GM18517 (cell line): ENCODE data around the gene SOCS1.

Experiments used
- ATAC-seq: cut with Tn5 transposase; IDR thresholded peaks from one replicate; pipeline ENCODE4 v1.9.1; 2021; ENCODE audit warnings: mild to moderate bottlenecking, moderate library complexity; ENCODE audit not compliant: unreplicated experiment

The SOCS1 gene

GRCh38 chr16:11263737-11264136, 7.7 kb upstream of the SOCS1 start:
- ATAC-seq, result no peak

- ATAC-seq, result no peak
Observed at GRCh38 chr16:11262915-11263314, 6.9 kb upstream of the SOCS1 start.

DNA sequence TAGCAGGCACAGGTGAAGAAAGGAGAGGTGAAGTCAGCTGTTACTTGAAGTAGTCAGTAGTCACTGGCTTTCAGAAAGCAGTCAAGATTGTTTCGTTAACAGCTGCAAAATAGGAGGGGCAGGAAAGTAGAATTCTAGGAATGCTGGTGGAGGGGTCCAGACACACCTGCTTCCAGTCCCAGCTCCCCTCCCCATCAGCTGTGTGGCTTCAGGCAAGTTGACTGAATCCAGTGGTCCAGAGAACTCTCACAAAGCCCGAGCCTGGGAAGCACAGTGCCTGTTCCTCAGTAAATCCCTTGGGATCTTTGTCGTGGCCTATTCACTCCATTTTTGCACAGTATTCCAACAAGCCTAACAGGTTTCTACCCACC, 4.6 kb upstream of the SOCS1 start:
- ATAC-seq, result no peak

DNA sequence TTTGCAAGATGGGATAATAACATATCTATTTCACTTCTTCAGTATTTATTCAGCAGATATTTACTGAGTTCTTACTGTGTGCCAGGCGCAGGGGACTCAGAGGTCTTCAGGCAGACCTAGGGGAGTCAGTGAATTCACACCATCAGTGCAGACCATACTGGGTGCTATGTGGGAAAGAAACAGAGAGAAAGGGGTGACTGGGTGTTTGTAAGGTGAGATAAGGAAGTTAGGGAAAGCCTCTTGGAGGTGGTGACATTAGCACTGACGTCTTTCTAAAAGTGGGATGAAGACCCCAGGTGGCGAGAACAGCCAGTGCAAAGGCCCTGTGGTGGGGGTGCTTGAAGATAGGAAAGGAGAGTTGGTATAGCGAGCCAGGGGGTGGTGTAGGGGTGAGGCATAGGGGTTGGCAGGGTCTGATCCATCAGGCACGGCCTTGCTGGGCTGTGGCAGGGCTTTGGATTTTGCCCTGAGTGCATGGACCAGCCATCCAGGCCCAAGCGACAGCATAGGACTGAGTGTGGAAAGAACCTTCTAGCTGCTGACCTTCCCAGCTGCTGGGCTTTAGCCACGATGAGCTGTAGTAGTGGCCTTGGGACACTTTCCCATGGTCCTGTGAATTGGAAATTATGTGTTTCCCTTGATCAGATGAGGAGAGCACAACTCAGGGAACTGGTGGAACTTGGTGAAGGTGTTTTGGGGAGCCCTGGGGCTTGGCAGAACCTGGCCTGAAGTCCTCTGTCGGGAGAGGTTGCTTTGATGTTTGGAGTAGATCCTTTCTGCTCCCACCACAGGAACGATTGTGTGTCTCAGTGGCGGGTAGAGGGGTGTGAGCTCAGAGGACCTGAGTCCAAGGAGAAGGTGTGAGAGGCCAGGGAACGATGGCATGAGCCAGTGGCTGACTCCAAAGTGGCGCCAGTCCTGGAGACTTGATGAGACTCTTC, 3.9 kb upstream of the SOCS1 start:
- ATAC-seq, result no peak

DNA sequence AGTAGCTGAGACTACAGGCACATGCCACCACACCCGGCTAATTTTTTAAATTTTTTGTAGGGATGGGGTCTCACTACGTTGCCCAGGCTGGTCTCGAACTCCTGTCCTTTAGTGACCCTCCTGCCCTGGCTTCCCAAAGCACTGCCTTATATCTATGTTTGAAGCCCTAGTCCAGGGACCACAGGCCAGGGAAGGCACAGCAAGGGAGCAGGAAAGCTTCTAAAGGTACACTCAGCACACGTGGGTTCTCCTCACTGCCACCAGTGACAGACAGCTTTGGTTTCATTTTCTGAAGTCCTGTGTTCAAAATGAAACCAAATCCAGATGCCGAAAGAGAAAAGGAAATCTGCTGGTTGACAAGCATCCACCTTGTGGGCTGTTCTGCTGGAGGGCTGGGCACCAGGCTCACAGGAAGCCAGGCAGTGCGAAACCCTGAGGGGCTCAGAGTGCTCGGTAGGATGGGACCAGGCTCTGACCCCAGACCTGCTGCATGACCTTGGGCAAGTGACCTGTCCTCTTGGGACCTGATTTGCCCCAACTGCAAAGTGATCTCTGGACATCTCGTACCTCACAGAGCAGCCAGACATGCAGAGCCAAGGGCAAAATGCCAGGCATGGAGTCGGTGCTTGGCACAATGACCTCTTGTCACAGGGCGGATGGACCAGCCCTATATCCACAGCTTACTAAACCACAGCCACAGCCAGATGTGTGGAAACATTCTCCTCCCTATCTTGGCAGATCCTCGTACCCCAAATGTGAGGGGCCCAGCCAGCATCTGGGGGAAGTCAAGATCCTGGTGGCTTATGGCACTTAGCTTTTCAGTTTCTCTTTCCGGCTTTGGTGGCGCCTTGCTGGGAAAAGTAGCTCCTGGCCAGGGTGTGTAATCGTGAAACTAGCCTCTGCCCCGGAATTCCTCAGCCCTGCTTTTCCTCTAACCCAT, 2.8 kb upstream of the SOCS1 start:
- ATAC-seq, result no peak

DNA sequence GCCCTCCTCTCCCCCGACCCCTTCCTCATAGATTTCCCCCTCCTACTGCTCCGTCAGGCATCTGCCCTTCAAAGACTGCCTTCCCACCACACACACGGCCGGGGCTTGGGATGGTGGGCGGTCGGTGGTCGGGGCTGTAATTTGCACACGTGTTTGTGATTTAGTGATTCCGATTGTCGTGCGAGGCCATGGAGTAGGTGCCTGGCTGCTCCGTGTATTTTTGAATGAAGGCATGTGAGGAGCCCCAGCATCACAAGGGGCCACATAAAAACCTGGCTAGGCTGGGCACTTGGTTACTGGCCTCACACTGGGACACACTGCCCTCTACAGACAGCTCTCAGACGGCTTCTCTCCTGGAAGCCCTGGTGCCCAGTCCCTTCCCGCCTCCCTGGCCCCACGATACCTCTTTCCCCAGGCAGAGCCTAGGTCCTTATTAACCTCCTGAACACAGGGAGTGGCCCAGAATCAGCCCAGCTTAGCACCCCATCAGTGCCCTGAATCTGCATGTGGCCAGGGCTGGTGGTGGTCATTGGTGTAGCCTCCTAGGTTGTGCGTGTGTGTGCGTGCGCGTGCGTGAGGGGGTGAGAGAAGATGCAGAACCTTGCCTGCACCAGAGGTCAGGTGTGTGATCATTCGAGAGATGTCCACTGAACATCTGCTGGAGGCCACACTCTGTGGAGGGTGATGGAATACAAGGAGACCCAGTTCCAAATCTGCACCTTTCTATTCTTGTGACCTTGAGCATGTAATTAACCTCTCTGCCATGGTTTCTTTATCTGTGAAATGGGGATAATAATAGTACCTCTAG, 1.3 kb upstream of the SOCS1 start:
- ATAC-seq, result no peak

DNA sequence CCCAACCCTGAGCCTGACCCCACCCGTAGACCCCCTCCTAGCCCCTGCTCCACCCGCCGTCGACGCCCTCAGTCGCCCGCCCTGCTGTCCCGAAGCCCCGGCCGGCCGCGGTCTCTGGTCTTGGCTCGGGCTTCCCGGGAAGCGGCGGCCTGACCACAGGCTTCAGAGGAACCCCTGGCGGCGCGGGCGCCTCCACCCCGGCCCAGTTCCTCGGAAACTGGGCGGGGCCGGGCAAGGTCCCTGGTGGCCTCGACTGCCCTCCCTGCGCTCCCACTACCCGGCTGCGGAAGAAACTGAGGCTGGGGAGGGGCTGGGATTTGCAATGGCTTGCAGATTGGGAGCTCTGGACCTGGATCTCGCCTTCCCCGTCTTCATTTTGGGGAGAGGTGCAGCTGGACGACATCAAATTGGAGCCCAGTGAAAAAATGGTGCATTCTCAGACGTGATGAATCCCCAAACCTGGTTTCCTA, 692 bp upstream of the SOCS1 start:
- ATAC-seq, result no peak

DNA sequence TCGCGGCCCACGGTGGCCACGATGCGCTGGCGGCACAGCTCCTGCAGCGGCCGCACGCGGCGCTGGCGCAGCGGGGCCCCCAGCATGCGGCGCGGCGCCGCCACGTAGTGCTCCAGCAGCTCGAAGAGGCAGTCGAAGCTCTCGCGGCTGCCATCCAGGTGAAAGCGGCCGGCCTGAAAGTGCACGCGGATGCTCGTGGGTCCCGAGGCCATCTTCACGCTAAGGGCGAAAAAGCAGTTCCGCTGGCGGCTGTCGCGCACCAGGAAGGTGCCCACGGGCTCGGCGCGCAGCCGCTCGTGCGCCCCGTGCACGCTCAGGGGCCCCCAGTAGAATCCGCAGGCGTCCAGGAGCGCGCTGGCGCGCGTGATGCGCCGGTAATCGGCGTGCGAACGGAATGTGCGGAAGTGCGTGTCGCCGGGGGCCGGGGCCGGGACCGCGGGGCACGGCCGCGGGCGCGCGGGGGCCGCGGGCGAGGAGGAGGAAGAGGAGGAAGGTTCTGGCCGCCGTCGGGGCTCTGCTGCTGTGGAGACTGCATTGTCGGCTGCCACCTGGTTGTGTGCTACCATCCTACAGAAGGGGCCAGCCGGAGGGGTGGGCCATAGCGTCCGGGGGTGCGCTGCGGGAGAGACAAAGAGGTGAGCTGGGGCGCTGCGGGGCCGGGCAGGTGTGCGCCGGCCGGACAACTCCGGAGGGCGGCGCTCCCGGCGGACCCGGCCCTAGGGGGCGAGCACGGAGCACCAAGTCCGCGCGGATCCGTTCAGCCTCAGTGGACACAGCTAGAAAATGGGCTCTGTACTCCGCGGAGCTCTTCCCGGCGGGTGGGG, 879 bp downstream of the SOCS1 start:
- ATAC-seq, result peak; percentile 31

GRCh38 chr16:11253995-11254912, 1.8 kb downstream of the SOCS1 start:
- ATAC-seq, result no peak

GRCh38 chr16:11253009-11253994, 2.7 kb downstream of the SOCS1 start:
- no peak for ATAC-seq

- no peak for ATAC-seq
Observed at GRCh38 chr16:11252482-11252931, 3.5 kb downstream of the SOCS1 start.

DNA sequence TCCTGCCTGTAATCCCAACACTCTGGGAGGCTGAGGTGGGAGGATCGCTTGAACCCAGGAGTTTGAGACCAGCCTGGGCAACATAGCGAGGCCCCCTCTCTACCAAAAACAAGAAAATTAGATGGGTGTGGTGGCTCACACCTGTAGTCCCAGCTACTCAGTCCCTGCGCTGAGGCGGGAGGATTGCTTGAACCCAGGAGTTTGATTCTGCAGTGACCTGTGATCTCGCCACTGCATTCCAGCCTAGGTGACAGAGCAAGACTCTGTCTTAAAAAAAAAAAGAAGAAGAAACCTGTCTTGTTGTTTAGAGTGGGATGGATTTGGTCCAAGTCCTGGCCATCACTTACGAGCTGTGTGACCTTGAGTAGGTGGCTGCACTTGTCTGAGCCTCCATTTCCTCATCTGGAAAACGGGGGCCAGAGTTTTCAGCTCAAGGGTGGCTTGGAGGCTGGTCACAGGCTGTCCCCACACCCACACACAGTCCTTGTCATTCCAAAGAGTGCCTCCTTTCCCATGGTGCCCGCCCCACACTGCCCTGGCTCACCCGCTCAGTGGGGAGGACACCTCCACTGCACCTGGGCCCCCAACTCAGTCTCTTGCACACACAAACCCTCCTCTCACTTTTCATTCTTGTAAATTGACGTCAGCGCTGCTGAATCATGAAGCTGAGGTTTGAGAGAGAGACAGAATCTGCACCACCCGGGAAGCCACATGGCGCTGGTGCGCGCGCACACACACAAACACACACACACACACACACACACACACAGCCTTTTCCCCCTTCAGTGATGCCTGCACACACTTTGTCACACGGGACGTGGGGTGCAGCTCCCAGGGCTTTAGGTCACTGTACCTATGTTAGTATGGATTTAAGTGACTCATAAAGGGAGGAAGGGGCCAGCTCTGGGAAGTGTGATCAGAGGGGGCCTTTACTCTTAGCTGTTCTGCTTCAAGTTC, 4.2 kb downstream of the SOCS1 start:
- no peak for ATAC-seq

DNA sequence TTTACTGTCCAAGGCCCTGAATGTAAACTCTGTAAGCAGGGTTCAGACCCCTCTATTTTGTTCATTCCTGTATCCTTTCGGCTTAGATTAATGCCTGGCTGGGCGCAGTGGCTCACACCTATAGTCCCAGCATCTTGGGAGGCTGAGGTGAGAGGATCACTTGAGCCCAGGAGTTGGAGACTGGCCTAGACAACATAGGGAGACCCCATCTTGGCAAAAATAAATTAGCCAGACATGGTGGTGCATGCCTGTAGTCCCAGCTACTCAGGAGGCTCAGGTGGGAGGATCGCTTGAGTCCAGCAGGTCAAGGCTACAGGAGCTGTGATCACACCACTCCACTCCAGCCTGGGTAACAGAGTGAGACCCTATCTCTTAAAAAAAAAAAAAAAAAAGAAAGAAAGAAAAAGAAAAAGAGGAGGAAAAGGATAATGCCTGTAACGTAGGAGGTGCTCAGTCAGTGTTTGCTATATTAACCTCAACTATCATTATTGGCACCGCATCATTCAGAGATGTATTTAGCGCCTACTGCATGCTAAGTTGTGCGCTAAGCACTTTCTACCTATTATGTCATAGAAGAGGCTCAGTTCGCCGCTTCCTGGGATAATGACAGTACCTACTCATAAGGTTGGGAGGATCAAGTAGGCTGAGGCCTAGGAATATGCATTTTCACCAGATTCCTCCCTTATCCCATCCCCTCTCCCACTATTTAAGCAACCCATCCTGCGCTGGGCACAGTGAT, 5.0 kb downstream of the SOCS1 start:
- no peak for ATAC-seq

GRCh38 chr16:11250091-11250785, 5.8 kb downstream of the SOCS1 start:
- ATAC-seq, result no peak
